K562 (cell line): Measurements from ENCODE around the gene SLC27A4. TPM values are rescaled to one million over a fixed set of nuclear protein-coding genes. Genes with fewer than 3 reads are reported as not detected.

Source experiments
- DIDO1 ChIP-seq: fragments of 450-650 bp; IDR thresholded peaks from 2 replicates; pipeline ENCODE4 v1.6.1; 2016; ENCODE audit warnings: low read depth, missing biosample characterization, missing genetic modification characterization
- FOSL1 ChIP-seq: fragments of 200-800 bp; sonication (Bioruptor generic); conservative IDR thresholded peaks from 2 replicates; pipeline ENCODE4 v1.6.1; 2016; ENCODE audit warnings: missing genetic modification characterization, missing compliant biosample characterization
- FOXP4 ChIP-seq: sonication (generic); formaldehyde crosslinking; IDR thresholded peaks from 2 replicates; pipeline ENCODE4 v1.8.0; 2022; ENCODE audit warnings: mild to moderate bottlenecking, missing genetic modification reagents, borderline replicate concordance
- JUNB ChIP-seq: fragments of 450-650 bp; formaldehyde crosslinking; conservative IDR thresholded peaks from 2 replicates; pipeline ENCODE4 v1.4.0; 2020; ENCODE audit warnings: mild to moderate bottlenecking
- KDM4B ChIP-seq, 2 experiments: fragments of 450-650 bp in 1 of 2; sonication (generic) in 1 of 2; IDR thresholded peaks; 2 replicates each; pipeline ENCODE4 v1.6.1; 2016 to 2017; ENCODE audit warnings: borderline replicate concordance in 2 of 2, antibody characterized with exemption in 1 of 2, low read depth in 1 of 2, mild to moderate bottlenecking in 1 of 2
- MTA2 ChIP-seq: fragments of 450-650 bp; IDR thresholded peaks from 2 replicates; pipeline ENCODE4 v1.6.1; 2016; ENCODE audit warnings: low read depth
- NCOA6 ChIP-seq: fragments of 450-650 bp; IDR thresholded peaks from 2 replicates; pipeline ENCODE4 v1.6.1; 2017; ENCODE audit warnings: mild to moderate bottlenecking
- POU5F1 ChIP-seq: fragments of 150-350 bp; IDR thresholded peaks from 2 replicates; pipeline ENCODE4 v1.6.1; 2014; ENCODE audit warnings: borderline replicate concordance, low read length, low read depth, mild to moderate bottlenecking; ENCODE audit not compliant: partially characterized antibody
- SIX5 ChIP-seq, 2 experiments: IDR thresholded peaks; 2 replicates each; pipeline ENCODE4 v1.6.1; 2011; ENCODE audit warnings: low read length in 2 of 2, borderline replicate concordance in 1 of 2, low read depth in 1 of 2, mild to moderate bottlenecking in 1 of 2, moderate library complexity in 1 of 2; ENCODE audit not compliant: insufficient read depth in 1 of 2
- TEAD1 ChIP-seq, 2 experiments: fragments of 450-650 bp in 1 of 2; sonication (generic) in 1 of 2; formaldehyde crosslinking; IDR thresholded peaks; 2 replicates each; pipeline versions ENCODE4 v1.4.0 to v1.8.0; 2020 to 2022; ENCODE audit warnings: mild to moderate bottlenecking in 2 of 2, missing genetic modification reagents in 1 of 2
- ZNF12 ChIP-seq: sonication (generic); formaldehyde crosslinking; IDR thresholded peaks from 2 replicates; pipeline ENCODE4 v1.4.0; 2020; ENCODE audit warnings: mild to moderate bottlenecking, missing genetic modification reagents
- ZNF311 ChIP-seq: fragments of 250-450 bp; sonication (Bioruptor Pico); IDR thresholded peaks from 2 replicates; pipeline ENCODE4 v1.4.0; 2020; ENCODE audit warnings: mild to moderate bottlenecking, moderate library complexity
- polyA plus RNA-seq, 8 experiments: library from polyadenylated mRNA; depleted of rRNA in 4 of 8; stranded (reverse) in 5 of 8; unstranded in 3 of 8; fragments of >200 nt; fragmentation: Nextera tagmentation in 2 of 8; fragmentation: Illumina TruSeq in 1 of 8; extraction: Ambion mirVana in 2 of 8; extraction: Trizol in 1 of 8; gene quantifications; 2 replicates each; pipeline versions ENCODE4 v1.2.1 to v1.2.3, GENCODE V29; 2011 to 2014; ENCODE audit warnings: inconsistent platforms in 1 of 8, missing spikeins in 1 of 8
- total RNA-seq, 7 experiments: library from RNA; depleted of rRNA in 6 of 7; stranded (reverse); fragments of >200 nt in 6 of 7; fragmentation: Illumina TruSeq in 2 of 7; extraction: Trizol in 2 of 7; gene quantifications; 2 replicates each; pipeline versions ENCODE4 v1.2.1 to v1.2.3, GENCODE V29; 2011 to 2021; ENCODE audit warnings: low replicate concordance in 1 of 7
- TF ChIP-seq, protein P1 (sequence below): sonication (generic); formaldehyde crosslinking; IDR thresholded peaks from 2 replicates; pipeline ENCODE4 v1.8.0; 2022; ENCODE audit warnings: missing genetic modification reagents, mild to moderate bottlenecking, borderline replicate concordance
- TF ChIP-seq, protein P2 (sequence below): sonication (generic); formaldehyde crosslinking; IDR thresholded peaks from 2 replicates; pipeline ENCODE4 v1.8.0; 2022; ENCODE audit warnings: mild to moderate bottlenecking, low read depth, missing genetic modification reagents
- TF ChIP-seq, protein P3 (sequence below): sonication (generic); formaldehyde crosslinking; IDR thresholded peaks from 2 replicates; pipeline ENCODE4 v1.8.1; 2023; ENCODE audit warnings: missing genetic modification reagents, mild to moderate bottlenecking, borderline replicate concordance

Gene SLC27A4
- total and polyA plus RNA-seq, 9 of the 15 experiments (the other 6 are each of a cell fraction or from before 2014, with no cell fraction given): 0.25 to 35.7 (median 14.0) TPM

DNA sequence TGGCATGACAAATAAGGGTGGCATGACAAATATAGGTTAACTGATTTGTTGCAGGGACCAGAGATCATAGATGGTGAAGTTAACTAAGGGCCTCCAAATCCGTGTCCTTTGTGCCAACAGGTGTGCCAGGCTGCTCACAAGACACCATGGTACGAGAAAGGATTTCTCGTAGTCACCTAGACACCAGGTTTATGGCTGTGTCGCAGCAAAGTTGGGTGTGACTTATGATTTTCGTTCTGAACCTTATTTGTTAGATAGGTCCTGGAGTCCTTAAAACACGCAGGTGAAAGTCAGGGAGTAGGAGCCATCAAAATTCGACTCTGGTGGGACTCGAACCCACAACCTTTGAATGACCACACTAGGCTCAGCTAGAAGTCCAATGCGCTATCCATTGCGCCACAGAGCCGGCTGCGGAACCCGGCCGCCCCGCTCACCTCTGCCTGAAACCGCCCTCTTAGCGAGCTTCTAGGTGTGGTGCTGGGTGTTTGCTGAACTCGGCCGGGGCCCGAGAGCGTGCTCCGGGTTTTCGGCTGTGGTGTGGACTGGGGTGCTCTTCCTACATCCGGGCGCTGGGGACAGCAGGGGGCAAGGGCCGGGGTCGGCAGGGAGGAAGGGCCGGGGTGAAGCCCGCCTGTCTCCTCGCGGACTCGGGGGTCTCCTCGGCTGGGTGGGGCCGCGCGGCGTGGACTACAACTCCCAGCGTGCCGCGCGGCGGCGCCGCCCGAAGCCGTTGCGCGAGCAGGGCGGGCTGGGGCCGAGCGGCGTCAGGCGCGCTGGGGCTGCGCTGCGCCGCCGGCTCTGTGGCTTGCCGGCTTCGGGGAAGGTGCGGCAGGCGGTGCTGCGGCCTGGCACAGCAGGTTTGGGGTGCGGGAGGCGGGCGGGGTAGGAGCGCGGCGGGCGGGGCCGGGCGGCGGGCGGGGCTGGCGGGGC is at the start of gene SLC27A4 (continued):
- TF ChIP-seq, protein P1, sequence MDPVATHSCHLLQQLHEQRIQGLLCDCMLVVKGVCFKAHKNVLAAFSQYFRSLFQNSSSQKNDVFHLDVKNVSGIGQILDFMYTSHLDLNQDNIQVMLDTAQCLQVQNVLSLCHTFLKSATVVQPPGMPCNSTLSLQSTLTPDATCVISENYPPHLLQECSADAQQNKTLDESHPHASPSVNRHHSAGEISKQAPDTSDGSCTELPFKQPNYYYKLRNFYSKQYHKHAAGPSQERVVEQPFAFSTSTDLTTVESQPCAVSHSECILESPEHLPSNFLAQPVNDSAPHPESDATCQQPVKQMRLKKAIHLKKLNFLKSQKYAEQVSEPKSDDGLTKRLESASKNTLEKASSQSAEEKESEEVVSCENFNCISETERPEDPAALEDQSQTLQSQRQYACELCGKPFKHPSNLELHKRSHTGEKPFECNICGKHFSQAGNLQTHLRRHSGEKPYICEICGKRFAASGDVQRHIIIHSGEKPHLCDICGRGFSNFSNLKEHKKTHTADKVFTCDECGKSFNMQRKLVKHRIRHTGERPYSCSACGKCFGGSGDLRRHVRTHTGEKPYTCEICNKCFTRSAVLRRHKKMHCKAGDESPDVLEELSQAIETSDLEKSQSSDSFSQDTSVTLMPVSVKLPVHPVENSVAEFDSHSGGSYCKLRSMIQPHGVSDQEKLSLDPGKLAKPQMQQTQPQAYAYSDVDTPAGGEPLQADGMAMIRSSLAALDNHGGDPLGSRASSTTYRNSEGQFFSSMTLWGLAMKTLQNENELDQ (CRISPR knock-in tag): no peak
- TF ChIP-seq, protein P2, sequence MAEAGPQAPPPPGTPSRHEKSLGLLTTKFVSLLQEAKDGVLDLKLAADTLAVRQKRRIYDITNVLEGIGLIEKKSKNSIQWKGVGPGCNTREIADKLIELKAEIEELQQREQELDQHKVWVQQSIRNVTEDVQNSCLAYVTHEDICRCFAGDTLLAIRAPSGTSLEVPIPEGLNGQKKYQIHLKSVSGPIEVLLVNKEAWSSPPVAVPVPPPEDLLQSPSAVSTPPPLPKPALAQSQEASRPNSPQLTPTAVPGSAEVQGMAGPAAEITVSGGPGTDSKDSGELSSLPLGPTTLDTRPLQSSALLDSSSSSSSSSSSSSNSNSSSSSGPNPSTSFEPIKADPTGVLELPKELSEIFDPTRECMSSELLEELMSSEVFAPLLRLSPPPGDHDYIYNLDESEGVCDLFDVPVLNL (CRISPR knock-in tag): 0 out of 2 replicates have a peak, but pooled peaks have one; percentile 52
- TF ChIP-seq ZNF311 (CRISPR knock-in tag): no peak
- TF ChIP-seq FOSL1 (tag): no peak
- peak in 1 of 2 experiments; percentile 83; a peak in 2 of 4 replicates for TF ChIP-seq TEAD1 (CRISPR knock-in tag; IDR thresholded peaks at IDR 0.05)
- no peak for TF ChIP-seq DIDO1
- TF ChIP-seq ZNF12: no peak
- peak; percentile 86; the same call in 1 of the 2 replicates for TF ChIP-seq FOXP4 (CRISPR knock-in tag)
- TF ChIP-seq, protein P3, sequence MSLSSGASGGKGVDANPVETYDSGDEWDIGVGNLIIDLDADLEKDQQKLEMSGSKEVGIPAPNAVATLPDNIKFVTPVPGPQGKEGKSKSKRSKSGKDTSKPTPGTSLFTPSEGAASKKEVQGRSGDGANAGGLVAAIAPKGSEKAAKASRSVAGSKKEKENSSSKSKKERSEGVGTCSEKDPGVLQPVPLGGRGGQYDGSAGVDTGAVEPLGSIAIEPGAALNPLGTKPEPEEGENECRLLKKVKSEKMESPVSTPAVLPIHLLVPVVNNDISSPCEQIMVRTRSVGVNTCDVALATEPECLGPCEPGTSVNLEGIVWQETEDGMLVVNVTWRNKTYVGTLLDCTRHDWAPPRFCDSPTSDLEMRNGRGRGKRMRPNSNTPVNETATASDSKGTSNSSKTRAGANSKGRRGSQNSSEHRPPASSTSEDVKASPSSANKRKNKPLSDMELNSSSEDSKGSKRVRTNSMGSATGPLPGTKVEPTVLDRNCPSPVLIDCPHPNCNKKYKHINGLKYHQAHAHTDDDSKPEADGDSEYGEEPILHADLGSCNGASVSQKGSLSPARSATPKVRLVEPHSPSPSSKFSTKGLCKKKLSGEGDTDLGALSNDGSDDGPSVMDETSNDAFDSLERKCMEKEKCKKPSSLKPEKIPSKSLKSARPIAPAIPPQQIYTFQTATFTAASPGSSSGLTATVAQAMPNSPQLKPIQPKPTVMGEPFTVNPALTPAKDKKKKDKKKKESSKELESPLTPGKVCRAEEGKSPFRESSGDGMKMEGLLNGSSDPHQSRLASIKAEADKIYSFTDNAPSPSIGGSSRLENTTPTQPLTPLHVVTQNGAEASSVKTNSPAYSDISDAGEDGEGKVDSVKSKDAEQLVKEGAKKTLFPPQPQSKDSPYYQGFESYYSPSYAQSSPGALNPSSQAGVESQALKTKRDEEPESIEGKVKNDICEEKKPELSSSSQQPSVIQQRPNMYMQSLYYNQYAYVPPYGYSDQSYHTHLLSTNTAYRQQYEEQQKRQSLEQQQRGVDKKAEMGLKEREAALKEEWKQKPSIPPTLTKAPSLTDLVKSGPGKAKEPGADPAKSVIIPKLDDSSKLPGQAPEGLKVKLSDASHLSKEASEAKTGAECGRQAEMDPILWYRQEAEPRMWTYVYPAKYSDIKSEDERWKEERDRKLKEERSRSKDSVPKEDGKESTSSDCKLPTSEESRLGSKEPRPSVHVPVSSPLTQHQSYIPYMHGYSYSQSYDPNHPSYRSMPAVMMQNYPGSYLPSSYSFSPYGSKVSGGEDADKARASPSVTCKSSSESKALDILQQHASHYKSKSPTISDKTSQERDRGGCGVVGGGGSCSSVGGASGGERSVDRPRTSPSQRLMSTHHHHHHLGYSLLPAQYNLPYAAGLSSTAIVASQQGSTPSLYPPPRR (CRISPR knock-in tag): peak; percentile 76
- peak; percentile 93 to 96 for TF ChIP-seq SIX5 (IDR thresholded peaks at IDR 0.05; ENCODE audit: borderline replicate concordance in 1 of 2, insufficient read depth in 1 of 2, low read depth in 1 of 2, low read length in 2 of 2)
- no peak for TF ChIP-seq MTA2
- no peak for TF ChIP-seq POU5F1
- no peak for TF ChIP-seq NCOA6
- TF ChIP-seq KDM4B (IDR thresholded peaks at IDR 0.05; ENCODE audit: borderline replicate concordance in 2 of 2, low read depth in 1 of 2): peak in 1 of 2 experiments; percentile 63; a peak in 2 of 4 replicates
- no peak for TF ChIP-seq JUNB
